Measurements from ENCODE around the gene EARS2.

- TF ChIP-seq CTCF (IDR thresholded peaks at IDR 0.05) = no peak
- TF ChIP-seq POLR2A (IDR thresholded peaks at IDR 0.05) = no peak
Measured at GRCh38 chr16:23537390-23537789, 19.8 kb downstream of the EARS2 start.

All from adrenal gland (tissue), 5 donors.